Heart left ventricle (tissue), 16 donors: ENCODE measurements around the gene LMAN2L. TPM values are rescaled to one million over a fixed set of nuclear protein-coding genes. Genes with fewer than 3 reads are reported as not detected.

Experiments used
- ATAC-seq, 4 donors: fragments of 200-7000 bp; cut with Tn5 transposase; one replicate each; pipeline ENCODE4 v1.9.1; 2020 to 2022; ENCODE audit warnings: moderate library complexity in 4 of 4, mild to moderate bottlenecking in 3 of 4, moderate number of reproducible peaks in 1 of 4
- DNase-seq, 5 donors: peaks; one replicate each; pipeline ENCODE4 v3.0.0-alpha.2; 2020
- H3K27ac ChIP-seq, 12 donors: fragments of 200-600 bp; sonication (generic) in 4 of 12; one replicate each; pipeline versions ENCODE4 v1.5.0 to v1.8.0; 2016 to 2022; ENCODE audit warnings: mild to moderate bottlenecking in 2 of 12
- H3K27me3 ChIP-seq, 9 donors: fragments of 200-600 bp; sonication (generic) in 2 of 9; one replicate each; pipeline versions ENCODE4 v1.5.1 to v1.8.0; 2016 to 2022; ENCODE audit warnings: mild to moderate bottlenecking in 3 of 9
- H3K36me3 ChIP-seq, 9 donors: fragments of 200-600 bp; sonication (generic) in 2 of 9; one replicate each; pipeline versions ENCODE4 v1.5.0 to v1.8.0; 2018 to 2022; ENCODE audit warnings: mild to moderate bottlenecking in 2 of 9
- H3K4me1 ChIP-seq, 12 donors: fragments of 200-600 bp; sonication (generic) in 4 of 12; one replicate each; pipeline versions ENCODE4 v1.5.0 to v1.8.0; 2016 to 2022; ENCODE audit warnings: mild to moderate bottlenecking in 3 of 12
- H3K4me3 ChIP-seq, 12 donors: fragments of 200-600 bp; sonication (generic) in 4 of 12; one replicate each; pipeline versions ENCODE4 v1.5.0 to v1.8.0; 2017 to 2022; ENCODE audit warnings: mild to moderate bottlenecking in 9 of 12, moderate library complexity in 4 of 12
- H3K9me3 ChIP-seq, 12 donors: fragments of 200-600 bp; sonication (generic) in 4 of 12; one replicate each; pipeline versions ENCODE4 v1.5.0 to v1.8.0; 2016 to 2022; ENCODE audit warnings: mild to moderate bottlenecking in 1 of 12
- CTCF ChIP-seq, 12 donors: fragments of 200-600 bp; sonication (generic) in 4 of 12; IDR thresholded peaks; one replicate each; pipeline versions ENCODE4 v1.5.0 to v1.8.0; 2018 to 2022; ENCODE audit warnings: antibody characterized with exemption in 12 of 12, mild to moderate bottlenecking in 5 of 12
- POLR2A ChIP-seq, 2 donors: fragments of 450-650 bp; IDR thresholded peaks; one replicate each; pipeline ENCODE4 v1.6.1; 2017; ENCODE audit warnings: antibody characterized with exemption in 2 of 2, mild to moderate bottlenecking in 2 of 2, moderate library complexity in 2 of 2
- WGBS, 4 donors: extraction: QIAGEN DNeasy Blood & Tissue Kit in 2 of 4; methylation state at CpG; one replicate each; pipeline versions ENCODE4 v1.1.5 to v1.1.7; 2013 to 2018; 5-methylcytosine and 5-hydroxymethylcytosine counted together
- intact Hi-C, 10 donors: fragments of 100-400 bp; cut with DNase I; formaldehyde crosslinking; loops; one replicate each; pipeline versions ENCODE4 v1.11.1 to v1.14.2; 2022
- polyA plus RNA-seq, 2 donors: library from polyadenylated mRNA; stranded (reverse); fragments of 200-250 nt; gene quantifications; one replicate each; pipeline ENCODE4 v1.2.3, GENCODE V29; 2013
- total RNA-seq, 9 donors: library from RNA; depleted of rRNA in 2 of 9; stranded (reverse); fragments of >200 nt in 2 of 9; fragmentation: NEBNext Ultra II Directional in 3 of 9; extraction: Animal tissue kit (Norgen Biotek cat#: 25700) in 3 of 9; gene quantifications; one replicate each; pipeline versions ENCODE4 v1.1.0 to v1.2.4, GENCODE V29; 2016 to 2023
- donor health status: ischemic (EF 13 %, LVEDD 7.1; RV severe dilation, severe dysfunction).
- donor health status: healthy with polysubstance abuse.
- donor health status: DM: no; HTN: yes; CAD: no.
- donor health status: DM: no; HTN: no; CAD: no.
- donor health status: ischemic (EF 25% LVEDD 6.9; RV normal size, moderate dysfunction).
- donor health status: ischemic (EF 25% LVEDD 5.7; RV mildly dilated, moderate dysfunction).
- donor health status: healthy.
- donor health status: DM: yes; HTN: yes; CAD: no.
- donor health status: ischemic (EF 35%, LVEDD 5.7; RV mildly dilated, moderate dysfunction).
- donor health status: nonischemic (EF 11% LVEDD 7.7; RV severe dilation, severe dysfunction).
- donor health status: DM: yes; HTN: yes; CAD: no.
- donor health status: PGD.
- donor health status: ischemic (EF 29% LVEDD 5.4; RV normal size, mild dysfunction).
- donor health status: nonischemic (EF 23%, LVEDD 6.1; RV moderate dilation, normal function).

LMAN2L gene
- total and polyA plus RNA-seq, 11 donors, result 11.3 to 38.5 (median 20.5) TPM

DNA sequence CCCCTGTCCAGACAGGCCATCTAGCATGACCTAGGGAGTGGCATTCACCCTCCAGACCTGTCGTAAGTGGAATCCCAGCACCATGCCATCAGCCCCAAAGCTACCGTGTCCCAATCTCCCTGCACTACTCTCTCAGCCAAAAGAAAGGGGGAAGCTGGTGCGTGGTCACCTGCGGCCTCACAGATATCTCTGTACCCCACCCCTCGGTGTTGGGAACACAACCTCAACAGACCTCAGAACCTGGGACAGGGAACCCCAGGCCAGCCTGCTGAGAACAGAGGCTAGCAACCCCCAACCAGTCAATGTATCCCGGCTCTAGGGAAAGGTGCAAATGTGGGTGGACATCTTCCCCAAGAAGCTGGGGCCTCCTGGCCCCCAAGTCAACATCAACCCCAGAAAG, 38.2 kb downstream of the LMAN2L start:
- no peak for TF ChIP-seq CTCF (IDR thresholded peaks at IDR 0.05)
- 94 to 100% (median 95%) methylated on average over 5 to 6 of the region's 6 CpGs for WGBS, 4 donors
- no peak for DNase-seq
- no peak overlapping the region for H3K4me3 ChIP-seq
- H3K9me3 ChIP-seq, result no peaks in the 10 kb centered on the region
- intact Hi-C loops, result no loop called here
- H3K27ac ChIP-seq, result no peak overlapping the region
- no peaks in the 10 kb centered on the region for H3K27me3 ChIP-seq
- no peak for ATAC-seq
- H3K4me1 ChIP-seq, result no peaks in the 10 kb centered on the region
- peaks cover 0 to 43% (median 21%) of the 10 kb centered on the region in 9 donors for H3K36me3 ChIP-seq

DNA sequence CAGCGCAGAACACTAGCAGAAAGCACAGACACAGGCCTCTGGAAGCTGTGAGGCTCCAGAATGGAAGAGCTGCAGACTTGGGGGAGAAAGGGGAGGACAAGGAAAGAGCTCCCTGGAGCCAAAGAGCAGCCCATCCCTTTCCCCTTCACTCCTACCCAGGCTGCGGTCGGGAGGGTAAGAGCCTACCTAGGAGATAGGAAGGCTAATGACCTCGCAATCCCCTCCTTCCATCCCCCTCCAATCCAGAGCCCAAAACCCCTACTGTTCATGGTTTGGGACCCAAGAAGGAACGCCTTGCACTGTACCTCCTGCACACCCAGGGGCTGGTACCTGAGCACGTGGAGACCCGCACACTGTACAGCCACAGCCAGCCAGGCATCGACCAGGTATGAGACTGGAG, 39.8 kb downstream of the LMAN2L start:
- ATAC-seq, result no peak

DNA sequence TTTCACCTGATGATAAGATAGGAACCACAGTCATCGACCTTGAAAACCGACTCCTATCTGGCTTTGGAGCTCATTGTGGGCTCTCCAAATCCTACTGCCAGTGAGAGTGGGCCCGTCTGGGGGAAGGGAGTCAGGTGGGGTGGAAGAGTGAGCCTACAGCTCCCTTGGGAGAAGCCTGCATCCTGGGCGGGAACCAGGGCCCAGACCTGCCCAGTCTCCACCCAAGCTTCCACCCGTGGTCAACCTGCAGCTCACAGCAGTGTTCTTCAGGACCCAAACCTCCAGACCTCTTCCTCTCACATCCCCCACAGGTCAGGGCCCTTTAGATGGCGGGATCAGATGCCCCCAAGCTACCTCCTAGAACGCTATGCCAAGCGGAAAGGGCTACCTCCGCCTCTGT, 40.2 kb downstream of the LMAN2L start:
- ATAC-seq (no peak), DNase-seq (no peak)
- Histone ChIP-seq H3K36me3 (peaks cover 0 to 23% (median 7%) of the 10 kb centered on the region in 9 donors), H3K4me3 (no peak overlapping the region), H3K4me1 (no peaks in the 10 kb centered on the region), H3K9me3 (no peaks in the 10 kb centered on the region), H3K27ac (no peak overlapping the region), H3K27me3 (no peaks in the 10 kb centered on the region)
- 76 to 83% (median 78%) methylated on average over 9 of the region's 9 CpGs for WGBS, 4 donors
- intact Hi-C loops, result no loop called here
- TF ChIP-seq POLR2A (IDR thresholded peaks at IDR 0.05), result no peak

More for the DNA sequence above, 39.8 kb downstream of the LMAN2L start:
- TF ChIP-seq CTCF (IDR thresholded peaks at IDR 0.05), result no peak
- no peak for TF ChIP-seq POLR2A (IDR thresholded peaks at IDR 0.05)
- Histone ChIP-seq H3K4me1 (no peaks in the 10 kb centered on the region), H3K36me3 (peaks cover 0 to 27% (median 7%) of the 10 kb centered on the region in 9 donors), H3K27me3 (no peaks in the 10 kb centered on the region), H3K9me3 (no peaks in the 10 kb centered on the region), H3K4me3 (no peak overlapping the region), H3K27ac (no peak overlapping the region)
- 93 to 97% (median 95%) methylated on average over 8 of the region's 8 CpGs for WGBS, 4 donors
- intact Hi-C loops, result no loop called here
- DNase-seq, result no peak

DNA sequence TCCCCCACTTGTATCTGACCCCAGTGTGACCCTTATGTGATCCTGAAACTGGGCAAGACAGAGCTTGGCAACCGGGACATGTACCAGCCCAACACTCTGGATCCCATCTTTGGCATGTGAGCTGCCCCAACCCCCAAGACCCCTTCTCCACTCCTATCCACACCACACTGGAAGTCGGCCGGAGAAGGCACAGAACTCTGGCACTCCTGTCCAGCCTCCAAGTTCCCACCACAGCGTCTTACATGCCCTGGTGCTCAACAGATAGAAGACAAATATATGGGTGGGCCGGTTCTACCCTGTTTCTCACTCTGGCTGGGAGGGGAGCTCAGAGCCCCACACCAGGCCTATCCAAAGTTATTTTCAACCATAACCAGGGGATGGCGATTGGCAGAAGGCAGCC, 40.8 kb downstream of the LMAN2L start:
- Histone ChIP-seq H3K27ac (no peak overlapping the region), H3K4me3 (no peak overlapping the region), H3K9me3 (no peaks in the 10 kb centered on the region), H3K27me3 (no peaks in the 10 kb centered on the region), H3K4me1 (no peaks in the 10 kb centered on the region), H3K36me3 (peaks cover 0 to 17% (median 7%) of the 10 kb centered on the region in 9 donors)
- intact Hi-C loops, result no loop called here
- no peak for TF ChIP-seq POLR2A (IDR thresholded peaks at IDR 0.05)
- no peak for TF ChIP-seq CTCF (IDR thresholded peaks at IDR 0.05)
- no peak for DNase-seq
- ATAC-seq, result no peak
- WGBS, 4 donors, result 91 to 97% (median 94%) methylated on average over 6 of the region's 6 CpGs

DNA sequence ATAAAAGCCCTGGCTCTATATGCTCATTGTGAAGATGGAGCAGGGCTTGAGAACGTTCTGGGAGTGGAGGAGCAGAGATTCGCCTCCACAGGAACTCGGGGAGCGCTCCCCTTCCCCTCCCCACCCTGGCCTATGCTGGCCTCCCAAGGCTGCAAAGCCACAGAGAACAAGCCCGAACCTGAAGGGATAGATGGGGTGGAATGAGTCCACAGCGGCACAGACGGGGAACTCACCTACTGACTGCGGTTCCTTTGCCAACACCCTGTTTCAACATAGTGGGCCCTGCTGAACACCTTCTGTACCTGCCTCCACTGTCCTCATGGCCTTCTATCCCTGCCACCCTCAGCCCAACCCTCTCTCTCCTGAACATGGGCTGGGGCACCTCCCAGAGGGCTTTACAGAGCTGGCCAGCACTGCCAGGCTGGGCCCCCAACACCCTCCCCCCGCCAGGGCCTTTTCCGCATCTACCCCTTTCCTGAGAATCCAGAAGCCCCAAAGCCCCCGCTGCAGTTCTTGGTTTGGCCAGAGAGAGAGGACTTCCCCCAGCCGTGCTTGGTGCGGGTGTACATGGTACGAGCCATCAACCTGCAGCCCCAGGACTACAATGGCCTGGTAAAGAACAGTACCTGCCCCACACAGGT, 41.5 kb downstream of the LMAN2L start:
- TF ChIP-seq POLR2A (IDR thresholded peaks at IDR 0.05) (no peak), CTCF (IDR thresholded peaks at IDR 0.05) (no peak)
- Histone ChIP-seq H3K9me3 (no peaks in the 10 kb centered on the region), H3K27me3 (no peaks in the 10 kb centered on the region), H3K4me1 (no peaks in the 10 kb centered on the region), H3K4me3 (no peak overlapping the region), H3K27ac (no peak overlapping the region), H3K36me3 (peaks cover 0 to 11% (median 5%) of the 10 kb centered on the region in 9 donors)
- 92 to 98% (median 94%) methylated on average over 14 of the region's 14 CpGs for WGBS, 4 donors
- DNase-seq (no peak), ATAC-seq (no peak)
- intact Hi-C loops, result no loop called here
